ENCODE data around the gene TUBA4B. TPM values are rescaled to one million over a fixed set of nuclear protein-coding genes. Genes with fewer than 3 reads are reported as not detected.

The TUBA4B gene
- total and polyA plus RNA-seq, 2 of the 4 experiments (the other 2 are of a cell fraction), result not detected

- in situ Hi-C loops (cut with MboI; ENCODE audit: low sequenced_read_pairs) (no loop called here), intact Hi-C loops (cut with micrococcal nuclease) (loop anchor here (1.0 to 2.0 kb wide), 2 partner anchors 58 to 61 kb away; partner anchors contain the start of genes DNAJB2 and NHEJ1), dilution Hi-C loops (cut with HindIII; ENCODE audit: low sequenced_read_pairs, unreplicated experiment) (no loop called here)
- ChIA-PET POLR2A (ENCODE audit: unreplicated experiment) (interaction anchor here (0.6 kb wide), 2 partner anchors 125 to 168 kb away, joined by 4 read pairs; no protein-coding TSS in a partner anchor), CTCF (interaction anchor here (0.6 to 1.6 kb wide), 7 partner anchors 10 to 171 kb away, joined by 3 to 8 read pairs (median 4); partner anchors contain the start of genes DNAJB2 and ZFAND2B)
- peak overlapping the region; percentile 90 for H2AK5ac ChIP-seq (ENCODE audit: low read depth, low read length)
- H3K4me1 ChIP-seq (ENCODE audit: control insufficient read depth, insufficient read depth, low read length), result peaks cover 5% of the 10 kb centered on the region; the same call in 1 of the 2 replicates
- peak overlapping the region; percentile 88 for H3K14ac ChIP-seq (replicated peaks; ENCODE audit: low read depth, low read length)
- peak overlapping the region; percentile 91 for H2AFZ ChIP-seq (replicated peaks; ENCODE audit: low read length, poor library complexity)
- ATAC-seq (ENCODE audit: low read depth), result peak; percentile 77
- peak; percentile 77 for TF ChIP-seq RCOR1 (IDR thresholded peaks at IDR 0.05; ENCODE audit: insufficient replicate concordance, low read length)
- TF ChIP-seq CTCF (conservative IDR thresholded peaks at IDR 0.05; ENCODE audit: low read depth, low read length), result no peak
- 0 out of 2 replicates have a peak, but pooled peaks have one; percentile 23 for TF ChIP-seq MXI1 (IDR thresholded peaks at IDR 0.05; ENCODE audit: borderline replicate concordance, low read depth, low read length)
- peak overlapping the region; percentile 97 for H2AK9ac ChIP-seq (replicated peaks; ENCODE audit: low read depth, low read length, poor library complexity)
- H3K4me2 ChIP-seq (ENCODE audit: low read depth, low read length), result peak overlapping the region; percentile 93
- peaks cover 8 to 28% of the 10 kb centered on the region in 2 experiments; a peak in 3 of 4 replicates for H3K79me1 ChIP-seq (ENCODE audit: low read depth in 1 of 2, low read length in 2 of 2)
- H3K36me3 ChIP-seq (ENCODE audit: control insufficient read depth, insufficient read depth, low read length), result peaks cover 50% of the 10 kb centered on the region
- peak overlapping the region; percentile 41; the same call in 1 of the 3 replicates for H2BK15ac ChIP-seq (ENCODE audit: low read depth, low read length)
- H3K23ac ChIP-seq (ENCODE audit: low read depth, low read length), result peak overlapping the region; percentile 98
- peak overlapping the region; percentile 77 for H3K9ac ChIP-seq (ENCODE audit: low read depth, low read length)
- peak overlapping the region; percentile 90 for H2BK120ac ChIP-seq (ENCODE audit: low read depth, low read length)
- H4K8ac ChIP-seq (ENCODE audit: low read depth in 2 of 2, low read length in 2 of 2), result peak overlapping the region; percentile 15 to 87; a peak in 3 of 4 replicates
- peak overlapping the region; percentile 53; the same call in 1 of the 2 replicates for H2BK20ac ChIP-seq (ENCODE audit: low read depth, low read length)
- peak overlapping the region; percentile 92 for H3K27ac ChIP-seq (ENCODE audit: insufficient read depth, low read length)
- peak overlapping the region; percentile 97 for H4K91ac ChIP-seq (ENCODE audit: insufficient read depth, low read depth, low read length)
- WGBS, 2 experiments (ENCODE audit: extremely low coverage in 2 of 2, insufficient read length in 1 of 2), result 3% methylated on average over 32 of the region's 37 CpGs; no CpG with 5 or more reads in 1 of the 2 experiments
- no peaks in the 10 kb centered on the region for H3K27me3 ChIP-seq (ENCODE audit: control insufficient read depth, insufficient read depth, low read length)
- BruUV-seq (replicated peaks), result no TSS peak
- H3K18ac ChIP-seq (ENCODE audit: low read depth, low read length), result peak overlapping the region; percentile 81
- H3K9me3 ChIP-seq (ENCODE audit: control insufficient read depth, insufficient read depth, low read length), result no peaks in the 10 kb centered on the region
- peak overlapping the region; percentile 54 for H3K4me3 ChIP-seq (ENCODE audit: insufficient read depth, low read depth, low read length)
- peaks cover 11% of the 10 kb centered on the region for H4K20me1 ChIP-seq (ENCODE audit: insufficient read depth, low read length)
- H3K9me1 ChIP-seq (ENCODE audit: insufficient read depth, low read length), result peaks cover 6% of the 10 kb centered on the region
- peak; percentile 68 for DNase-seq
- peak overlapping the region; percentile 82; the same call in 1 of the 2 replicates for H3K56ac ChIP-seq (ENCODE audit: extremely low read depth, insufficient read depth, low read length)
- H4K5ac ChIP-seq (ENCODE audit: low read depth, low read length), result peak overlapping the region; percentile 78
- peak overlapping the region; percentile 91 for H2BK5ac ChIP-seq (ENCODE audit: low read depth, low read length, poor library complexity, severe bottlenecking)
- peak overlapping the region; percentile 98 for H3K4ac ChIP-seq (ENCODE audit: low read depth, low read length)
These were observed 34.8 kb upstream of the TUBA4B start for GRCh38 chr2:219218217-219218731.
